OCI-LY7 (cell line): ENCODE results near the gene AMBP. TPM values are rescaled to one million over a fixed set of nuclear protein-coding genes. Genes with fewer than 3 reads are reported as not detected.

Experiments
- BruUV-seq: library from RNA; stranded (reverse); fragments of 400-500 nt; replicated peaks from 2 replicates; lab custom pipeline; 2021; lab: Mats Ljungman, UMichigan
- CTCF ChIA-PET: fragments of 300-600 bp; sonication (Branson Sonifier 250); formaldehyde crosslinking; loops from one replicate; lab custom pipeline; 2022; ENCODE audit warnings: antibody characterized with exemption; ENCODE audit not compliant: unreplicated experiment; lab: Charles Lee
- POLR2A ChIA-PET: fragments of 300-600 bp; sonication (Branson Sonifier 250); formaldehyde crosslinking; loops from one replicate; lab custom pipeline; 2022; ENCODE audit warnings: antibody characterized with exemption; lab: Charles Lee
- DNase-seq: peaks from one replicate; pipeline ENCODE4 v3.0.0-alpha.2; 2015; ENCODE audit warnings: low spot score
- H2AFZ ChIP-seq: fragments of 200-600 bp; sonication (generic), shearing (Covaris generic); 2 replicates; pipeline ENCODE4 v1.6.1; 2014; ENCODE audit warnings: mild to moderate bottlenecking, antibody characterized with exemption, low read length, moderate library complexity
- H3K27ac ChIP-seq: fragments of 200-600 bp; sonication (generic); 2 replicates; pipeline ENCODE4 v1.5.1; 2014; ENCODE audit warnings: mixed run types, low read depth, mild to moderate bottlenecking, moderate library complexity, low read length, inconsistent platforms; ENCODE audit not compliant: poor library complexity, severe bottlenecking
- H3K36me3 ChIP-seq: fragments of 200-600 bp; sonication (generic); 2 replicates; pipeline ENCODE4 v1.6.1; 2014; ENCODE audit warnings: mild to moderate bottlenecking, antibody characterized with exemption, low read length, moderate library complexity, mixed read lengths; ENCODE audit not compliant: insufficient read depth
- H3K4me1 ChIP-seq: fragments of 200-600 bp; sonication (generic); 2 replicates; pipeline ENCODE4 v1.5.1; 2014; ENCODE audit warnings: mild to moderate bottlenecking, low read length; ENCODE audit not compliant: insufficient read depth, poor library complexity, severe bottlenecking
- H3K4me2 ChIP-seq: fragments of 200-600 bp; sonication (generic); 2 replicates; pipeline ENCODE4 v1.6.1; 2014; ENCODE audit warnings: mild to moderate bottlenecking, low read length
- H3K4me3 ChIP-seq: fragments of 200-600 bp; sonication (generic); 2 replicates; pipeline ENCODE4 v1.5.1; 2014; ENCODE audit warnings: mild to moderate bottlenecking, low read depth, low read length; ENCODE audit not compliant: poor library complexity, severe bottlenecking
- H3K79me2 ChIP-seq: fragments of 200-600 bp; sonication (generic); 2 replicates; pipeline ENCODE4 v1.6.1; 2016; ENCODE audit warnings: low read depth, mild to moderate bottlenecking, low read length, moderate library complexity, mixed read lengths; ENCODE audit not compliant: insufficient read depth
- H3K9me2 ChIP-seq: fragments of 200-600 bp; sonication (generic); 2 replicates; pipeline ENCODE4 v1.6.1; 2016; ENCODE audit warnings: mild to moderate bottlenecking, low read length, mixed read lengths; ENCODE audit not compliant: insufficient read depth
- H3K9me3 ChIP-seq: fragments of 200-600 bp; sonication (generic); 2 replicates; pipeline ENCODE4 v1.6.1; 2014; ENCODE audit warnings: mild to moderate bottlenecking, mixed run types, low read length, mixed read lengths
- H4K20me1 ChIP-seq: fragments of 200-600 bp; sonication (generic); 2 replicates; pipeline ENCODE4 v1.6.1; 2014; ENCODE audit warnings: mild to moderate bottlenecking, antibody characterized with exemption, low read length, moderate library complexity, mixed read lengths; ENCODE audit not compliant: insufficient read depth
- CTCF ChIP-seq: fragments of 200-600 bp; sonication (generic); conservative IDR thresholded peaks from 2 replicates; pipeline ENCODE4 v1.5.1; 2014; ENCODE audit warnings: mild to moderate bottlenecking, antibody characterized with exemption, low read length, moderate library complexity, mixed read lengths
- EZH2phosphoT487 ChIP-seq: fragments of 200-600 bp; sonication (generic); IDR thresholded peaks from 2 replicates; pipeline ENCODE4 v1.6.1; 2018; ENCODE audit warnings: low read depth, borderline replicate concordance, mild to moderate bottlenecking, mixed run types, antibody characterized with exemption, low read length, moderate library complexity, mixed read lengths
- intact Hi-C: fragments of 100-400 bp; cut with micrococcal nuclease; formaldehyde crosslinking; loops from one replicate; pipeline ENCODE4 v1.10.0; 2022; ENCODE audit not compliant: unreplicated experiment
- total RNA-seq, 2 experiments: library from RNA; depleted of rRNA in 1 of 2; stranded (reverse); fragments of >200 nt in 1 of 2; shearing (Covaris generic) in 1 of 2; gene quantifications; 2 replicates each; pipeline ENCODE4 v1.2.3, GENCODE V29; 2014 to 2022

Gene AMBP
- total RNA-seq, 2 experiments from 2014 or later: not detected

GRCh38 chr9:114069476-114070187 is 8.5 kb downstream of the AMBP start:
- POLR2A ChIA-PET: no interaction called here

GRCh38 chr9:114065304-114065703 is 12.8 kb downstream of the AMBP start:
- intact Hi-C loops: no loop called here
- no TSS peak for BruUV-seq
- Histone ChIP-seq H2AFZ (no peak overlapping the region), H3K36me3 (no peaks in the 10 kb centered on the region), H3K9me3 (no peaks in the 10 kb centered on the region), H3K9me2 (no peaks in the 10 kb centered on the region), H3K4me3 (no peak overlapping the region), H3K27ac (no peak overlapping the region), H3K79me2 (no peaks in the 10 kb centered on the region), H4K20me1 (no peaks in the 10 kb centered on the region), H3K4me1 (no peaks in the 10 kb centered on the region), H3K4me2 (no peak overlapping the region)
- CTCF ChIA-PET: no interaction called here
- DNase-seq: no peak
- TF ChIP-seq CTCF (no peak), EZH2phosphoT487 (no peak)
- POLR2A ChIA-PET: no interaction called here

More at GRCh38 chr9:114069476-114070187, 8.5 kb downstream of the AMBP start:
- H3K9me3 ChIP-seq: no peaks in the 10 kb centered on the region
- no peak overlapping the region for H3K27ac ChIP-seq
- H3K4me2 ChIP-seq: no peak overlapping the region
- H3K36me3 ChIP-seq: no peaks in the 10 kb centered on the region
- no peak overlapping the region for H2AFZ ChIP-seq
- no peak for DNase-seq
- intact Hi-C loops: no loop called here
- no peaks in the 10 kb centered on the region for H3K9me2 ChIP-seq
- H4K20me1 ChIP-seq: no peaks in the 10 kb centered on the region
- no peaks in the 10 kb centered on the region for H3K79me2 ChIP-seq
- no TSS peak for BruUV-seq
- H3K4me1 ChIP-seq: no peaks in the 10 kb centered on the region
- H3K4me3 ChIP-seq: no peak overlapping the region
- CTCF ChIA-PET: no interaction called here
- no peak for TF ChIP-seq CTCF
- TF ChIP-seq EZH2phosphoT487: no peak

- H3K79me2 ChIP-seq: no peaks in the 10 kb centered on the region
- TF ChIP-seq CTCF (no peak), EZH2phosphoT487 (no peak)
- no peak overlapping the region for H2AFZ ChIP-seq
- no peak overlapping the region for H3K27ac ChIP-seq
- no peaks in the 10 kb centered on the region for H4K20me1 ChIP-seq
- no peak overlapping the region for H3K4me2 ChIP-seq
- POLR2A ChIA-PET: no interaction called here
- H3K4me1 ChIP-seq: no peaks in the 10 kb centered on the region
- no peak for DNase-seq
- H3K36me3 ChIP-seq: no peaks in the 10 kb centered on the region
- H3K9me2 ChIP-seq: no peaks in the 10 kb centered on the region
- CTCF ChIA-PET: no interaction called here
- H3K4me3 ChIP-seq: no peak overlapping the region
- no TSS peak for BruUV-seq
- H3K9me3 ChIP-seq: no peaks in the 10 kb centered on the region
- intact Hi-C loops: no loop called here
These were observed 16.1 kb downstream of the AMBP start for GRCh38 chr9:114061830-114062474.
